Pulmonary artery endothelial cell (primary cell): ENCODE results near the gene UBR4. TPM values are rescaled to one million over a fixed set of nuclear protein-coding genes. Genes with fewer than 3 reads are reported as not detected.

Experiments
- DNase-seq: peaks from one replicate; pipeline ENCODE4 v3.0.0-alpha.2; 2011; ENCODE audit warnings: low read depth, low spot score
- total RNA-seq: library from RNA; depleted of rRNA; stranded (reverse); fragments of >200 nt; gene quantifications from 2 replicates; pipeline ENCODE4 v1.2.3, GENCODE V29; 2014

UBR4 gene
- total RNA-seq, 1 donor from 2014 or later, result 78.5 TPM

- DNase-seq, result no peak
These were observed 152.1 kb downstream of the UBR4 start for GRCh38 chr1:19057784-19058475.

- DNase-seq, result no peak
These were observed 152.8 kb downstream of the UBR4 start for GRCh38 chr1:19057182-19057779.

DNA sequence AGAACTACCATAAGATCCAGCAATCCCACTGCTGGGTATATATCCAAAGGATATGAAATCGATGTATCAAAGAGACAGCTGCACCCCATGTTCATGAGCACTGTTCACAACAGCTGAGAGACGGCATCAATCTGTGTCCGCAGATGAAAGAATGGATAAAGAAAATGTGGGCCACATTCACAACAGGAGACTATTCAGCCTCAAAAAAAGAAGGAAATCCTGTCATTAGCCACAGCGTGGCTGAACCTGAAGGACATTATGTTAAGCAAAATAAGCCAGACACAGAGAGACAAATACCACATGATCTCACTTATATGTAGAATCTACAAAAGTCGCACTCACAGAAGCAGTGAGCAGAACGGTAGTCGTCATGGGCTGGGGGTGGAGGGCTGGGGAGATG is 154.4 kb downstream of the UBR4 start:
- no peak for DNase-seq

- no peak for DNase-seq
These were observed 155.1 kb downstream of the UBR4 start for GRCh38 chr1:19055001-19055400.

DNA sequence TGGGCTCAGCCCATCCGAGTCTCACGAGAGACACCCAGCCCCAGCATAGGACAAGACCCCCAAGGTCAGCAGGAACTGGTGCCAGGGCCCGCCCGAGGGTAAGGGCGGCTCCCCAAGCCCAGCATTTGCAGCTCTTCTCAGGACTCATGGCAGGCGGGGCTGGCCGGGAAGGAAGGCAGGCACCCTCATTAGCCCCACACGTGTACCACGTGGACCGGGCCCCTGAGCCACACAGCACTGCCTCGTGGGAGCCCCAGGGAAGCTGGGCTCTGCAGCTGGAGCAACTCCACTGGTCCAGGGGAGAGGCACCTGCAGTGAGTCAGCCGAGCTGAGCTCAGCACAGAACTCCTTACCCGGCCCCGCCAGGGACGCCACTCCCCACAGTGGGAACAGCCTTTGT is 155.8 kb downstream of the UBR4 start:
- DNase-seq, result no peak

DNA sequence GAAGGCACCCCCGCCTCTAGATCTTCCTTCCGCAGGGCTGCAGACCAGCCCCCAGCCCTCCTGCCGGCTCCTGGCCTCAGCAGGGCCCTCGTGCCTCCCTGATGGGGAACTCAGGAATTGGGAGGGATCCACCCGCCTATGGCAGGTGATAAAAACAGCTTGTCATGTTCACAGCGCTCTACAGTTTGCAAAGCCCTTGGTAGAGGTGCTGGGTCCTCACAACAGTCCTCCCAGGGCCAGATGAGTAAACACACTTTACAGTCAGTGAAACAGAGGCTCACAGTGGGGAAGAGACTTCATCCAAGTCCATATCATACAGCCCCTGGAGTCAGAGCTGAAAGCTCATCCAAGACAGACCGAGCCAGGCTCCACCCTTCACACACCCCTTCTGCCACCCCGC is 156.6 kb downstream of the UBR4 start:
- no peak for DNase-seq

DNA sequence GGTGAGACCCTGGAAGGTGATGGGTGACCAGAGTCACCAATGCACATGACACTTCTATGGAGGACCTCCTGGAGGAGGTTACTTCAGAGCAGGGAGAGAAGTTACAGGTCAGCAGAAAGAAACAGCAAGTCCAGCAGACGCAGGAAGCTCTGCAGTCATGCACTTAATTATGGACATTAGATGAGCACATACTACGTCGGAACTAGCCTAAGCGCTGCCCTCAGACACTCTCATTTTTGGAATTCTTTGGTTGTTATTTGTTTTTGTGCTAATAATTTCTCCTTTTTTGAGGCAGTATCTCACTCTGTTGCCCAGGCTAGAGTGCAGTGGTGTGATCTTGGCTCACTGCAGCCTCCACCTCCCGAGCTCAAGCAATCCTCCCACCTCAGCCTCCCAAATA is 160.3 kb downstream of the UBR4 start:
- no peak for DNase-seq

- no peak for DNase-seq
These were observed 160.8 kb downstream of the UBR4 start for GRCh38 chr1:19049128-19049768.

DNA sequence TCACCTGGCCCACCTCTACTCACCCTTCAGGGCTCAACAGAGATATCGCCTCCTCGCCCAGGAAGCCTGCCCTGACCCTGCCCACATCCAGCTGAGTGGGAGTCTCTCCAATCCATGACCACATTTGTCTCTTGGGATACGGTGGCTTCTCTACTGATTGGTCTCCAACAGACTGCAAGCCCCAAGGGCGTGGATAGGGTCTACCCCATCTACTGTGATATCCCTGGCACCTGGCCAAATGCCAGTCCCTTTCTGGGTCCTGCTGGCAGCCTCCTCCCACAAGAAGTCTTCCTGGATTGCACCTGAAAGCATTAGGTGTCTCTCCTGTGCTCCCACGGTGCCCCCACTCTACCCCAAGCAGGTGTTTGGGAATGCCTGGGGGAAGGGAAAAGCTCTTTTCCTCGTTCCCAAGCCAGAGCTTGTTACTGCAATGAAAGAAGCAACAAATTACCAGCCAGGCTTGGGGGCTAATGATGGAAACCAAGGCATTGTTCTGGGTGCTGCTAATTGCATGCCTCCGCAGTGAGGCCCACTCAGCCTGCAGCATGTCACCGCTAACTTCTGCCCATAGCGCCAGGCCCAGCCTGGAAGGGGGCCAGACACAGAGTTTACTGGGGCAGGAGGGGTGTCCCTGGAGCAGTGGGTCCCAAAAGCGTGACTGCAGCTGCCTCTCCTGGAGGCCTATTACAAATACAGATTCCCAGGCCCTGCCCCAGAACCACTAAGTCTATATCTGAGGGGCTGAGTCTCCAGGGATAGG is 162.9 kb downstream of the UBR4 start:
- no peak for DNase-seq

DNA sequence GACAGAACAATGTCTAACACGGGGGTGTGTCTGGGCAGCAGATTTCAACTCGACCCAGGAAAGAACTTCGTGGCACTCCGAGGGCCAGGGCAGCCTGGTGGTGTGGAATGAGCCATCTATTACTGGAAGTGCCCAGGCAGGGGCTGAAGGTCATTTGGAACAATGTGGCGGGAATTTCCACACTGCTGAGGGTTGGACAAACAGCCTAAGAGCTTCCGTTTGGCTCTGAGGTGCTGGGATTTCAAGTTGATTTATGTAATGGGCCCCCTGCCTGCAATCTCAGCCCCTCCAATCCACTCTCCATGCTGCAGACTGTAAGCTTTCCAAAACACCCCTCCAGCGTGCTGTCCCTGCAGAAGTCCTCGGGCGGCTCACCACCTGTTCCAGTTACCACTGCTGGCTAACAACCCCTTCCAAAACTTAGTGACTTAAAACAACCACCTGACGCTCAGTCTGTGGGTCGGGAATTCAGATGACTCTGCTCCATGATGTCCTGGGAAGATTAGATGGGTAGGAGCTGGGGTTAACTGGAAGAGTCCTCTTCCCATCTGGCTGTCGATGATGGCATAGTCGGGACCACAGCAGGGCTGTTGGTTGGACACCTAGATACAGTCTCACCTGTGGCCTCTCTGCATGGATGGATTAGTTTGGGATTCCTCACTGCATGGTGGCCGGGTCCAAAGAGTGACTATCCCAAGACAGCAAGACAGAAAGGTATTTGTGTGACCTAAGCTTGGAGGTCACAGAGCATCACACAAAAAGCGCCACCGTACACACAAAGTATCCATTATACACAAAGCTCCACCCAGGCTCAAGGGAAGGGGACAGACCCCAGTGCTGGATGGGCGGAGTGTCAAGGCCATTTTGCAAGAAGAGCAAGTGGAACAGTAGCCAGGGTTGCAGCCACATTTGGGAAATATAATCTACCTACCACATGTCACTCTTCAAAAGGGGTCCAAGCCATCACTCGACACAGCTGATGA is 163.9 kb downstream of the UBR4 start:
- no peak for DNase-seq

DNA sequence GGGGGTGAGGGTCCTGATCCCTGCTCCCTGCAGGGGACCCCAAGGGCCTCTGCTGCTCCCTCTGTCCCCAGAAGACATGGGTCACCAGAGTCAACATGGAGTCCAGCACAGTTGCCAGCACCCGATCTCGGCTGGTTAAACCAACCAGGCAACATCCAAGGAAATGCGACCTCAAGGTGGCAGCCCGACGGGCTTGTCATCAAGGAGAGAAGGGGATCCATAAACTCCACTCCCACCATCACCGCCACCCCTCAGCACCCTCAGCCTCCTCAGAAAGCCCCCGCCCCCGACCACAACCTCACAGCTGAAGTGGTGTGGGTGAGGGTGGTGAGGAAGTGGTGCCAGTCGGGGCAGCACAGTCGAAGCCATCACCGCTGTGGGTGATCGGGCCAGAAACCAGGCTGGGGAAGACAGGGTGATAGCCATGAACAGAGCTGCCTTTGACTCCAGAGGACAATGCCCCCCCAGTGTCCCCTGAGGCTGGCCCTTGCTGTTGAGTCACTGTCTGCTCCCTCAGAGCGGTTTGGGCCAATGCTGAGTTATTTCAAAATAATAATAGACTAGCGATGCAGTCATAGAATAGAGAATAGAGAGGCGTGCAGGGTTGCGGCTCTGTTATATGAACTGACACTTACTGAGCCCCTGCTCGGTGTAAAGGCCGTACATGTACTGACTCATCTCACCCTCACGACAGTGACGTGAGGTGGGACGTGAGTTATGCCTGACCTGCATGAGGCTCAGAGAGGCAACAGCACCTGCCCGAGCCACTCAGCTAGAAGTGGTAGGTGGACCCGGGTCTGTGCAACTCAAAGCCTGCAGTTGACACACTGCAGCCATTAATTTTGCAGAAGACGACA is 164.9 kb downstream of the UBR4 start:
- DNase-seq, result no peak

DNA sequence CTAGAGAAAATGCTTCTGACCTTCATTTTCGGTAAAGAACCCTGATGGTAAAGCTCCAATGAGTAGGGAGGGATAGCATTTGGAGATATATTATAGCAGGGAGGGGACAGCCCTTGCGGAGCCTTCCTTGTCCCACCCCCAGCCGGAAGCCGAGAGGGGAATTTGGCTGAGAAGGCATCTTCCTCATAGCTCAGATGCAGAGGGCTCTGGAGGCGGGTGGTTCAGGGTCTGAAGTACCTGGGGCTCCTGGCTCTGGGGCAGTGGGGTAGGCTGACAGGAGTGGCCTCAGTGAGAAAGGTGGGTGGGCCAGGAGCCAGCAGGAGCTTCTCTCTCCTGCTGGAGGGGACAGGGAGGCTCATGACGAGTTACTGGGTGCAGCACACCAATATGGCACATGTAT is 165.6 kb downstream of the UBR4 start:
- DNase-seq, result no peak

GRCh38 chr1:19043579-19044443 is 166.3 kb downstream of the UBR4 start:
- DNase-seq, result no peak

DNA sequence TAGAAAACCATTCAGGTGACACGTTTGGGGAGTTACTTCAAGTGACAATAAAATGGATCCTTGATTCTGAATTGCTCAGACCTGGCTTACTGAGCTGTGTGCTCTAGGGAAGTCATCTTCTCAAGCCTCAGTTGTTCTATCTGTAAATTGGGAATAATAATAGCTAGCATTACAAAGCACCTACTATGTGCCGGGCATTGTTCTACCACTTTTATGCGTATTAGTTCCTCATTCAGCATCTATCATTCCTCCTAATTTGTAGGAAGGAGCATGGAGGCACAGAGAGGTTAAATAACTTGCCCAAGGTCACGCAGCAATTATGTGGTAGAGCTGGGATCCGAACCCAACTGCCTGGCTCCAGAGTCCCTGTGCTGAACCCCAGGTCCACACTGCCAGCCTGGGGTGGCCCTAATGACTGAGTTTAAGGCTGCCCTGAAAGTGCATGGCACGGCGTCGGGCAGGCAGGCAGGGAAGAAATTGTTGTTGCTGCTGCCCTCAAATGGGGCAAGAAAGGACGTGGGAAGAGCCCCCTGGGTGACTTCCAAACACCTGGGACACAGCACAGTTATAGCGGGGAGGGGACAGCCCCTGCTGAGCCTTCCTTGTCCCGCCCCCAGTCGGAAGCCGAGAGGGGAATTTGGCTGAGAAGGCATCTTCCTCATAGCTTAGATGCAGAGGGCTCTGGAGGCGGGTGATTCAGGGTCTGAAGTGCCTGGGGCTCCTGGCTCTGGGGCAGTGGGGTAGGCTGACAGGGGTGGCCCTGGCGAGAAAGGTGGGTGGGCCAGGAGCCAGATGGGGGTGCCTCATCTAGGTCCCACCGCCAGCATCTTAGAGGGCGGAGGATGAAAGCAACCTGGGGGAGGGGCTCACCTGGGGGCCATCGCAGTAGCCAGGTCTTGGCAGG is 167.1 kb downstream of the UBR4 start:
- DNase-seq, result no peak

- no peak for DNase-seq
These were observed 169.9 kb downstream of the UBR4 start for GRCh38 chr1:19040010-19040680.

DNA sequence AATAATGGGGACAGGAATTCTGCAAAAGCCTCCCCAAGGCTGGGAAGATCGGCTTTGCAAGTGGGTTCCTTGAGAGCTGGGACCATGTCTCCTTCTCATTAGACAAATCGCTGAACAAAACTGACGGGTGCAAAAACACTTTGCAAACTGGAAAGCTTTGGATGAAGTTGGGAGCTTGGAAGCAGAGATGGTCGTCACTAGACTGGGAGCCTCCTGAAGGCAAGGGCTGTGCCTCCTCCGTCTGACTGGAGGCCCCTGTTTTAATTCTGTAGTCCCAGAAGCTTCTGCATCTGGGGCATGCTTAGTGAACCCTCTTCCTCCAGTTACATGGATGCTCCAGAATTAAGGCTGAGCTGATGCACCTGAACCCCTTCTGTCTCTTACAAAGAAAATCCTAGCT is 171.3 kb downstream of the UBR4 start:
- no peak for DNase-seq

GRCh38 chr1:19038096-19038495 is 172.0 kb downstream of the UBR4 start:
- DNase-seq, result no peak
